GM12864 (cell line): Measurements from ENCODE around the gene MASP1.

ENCODE experiments used
- DNase-seq: peaks from one replicate; pipeline ENCODE4 v3.0.0-alpha.2; 2011; ENCODE audit warnings: low read depth
- H3K4me3 ChIP-seq: 2 replicates; pipeline ENCODE4 v1.5.1; 2011; ENCODE audit warnings: mild to moderate bottlenecking, low read depth, low read length, control low read depth
- CTCF ChIP-seq: IDR thresholded peaks from 2 replicates; pipeline ENCODE4 v1.5.1; 2011; ENCODE audit warnings: low read depth, mild to moderate bottlenecking, moderate library complexity, low read length, control low read depth, inconsistent platforms; ENCODE audit errors: missing control alignments

The MASP1 gene

GRCh38 chr3:187325632-187326031 is 34.1 kb upstream of the MASP1 start:
- DNase-seq, result no peak

GRCh38 chr3:187323091-187323490 is 31.6 kb upstream of the MASP1 start:
- no peak for DNase-seq
- H3K4me3 ChIP-seq, result no peak overlapping the region
- no peak for TF ChIP-seq CTCF

More at GRCh38 chr3:187325632-187326031, 34.1 kb upstream of the MASP1 start:
- H3K4me3 ChIP-seq, result no peak overlapping the region
- TF ChIP-seq CTCF, result no peak

- no peak overlapping the region for H3K4me3 ChIP-seq
- TF ChIP-seq CTCF, result no peak
- DNase-seq, result no peak
Observed at GRCh38 chr3:187322291-187322690, 30.8 kb upstream of the MASP1 start.

GRCh38 chr3:187321766-187322165 is 30.2 kb upstream of the MASP1 start:
- no peak for DNase-seq

GRCh38 chr3:187319699-187320302 is 28.3 kb upstream of the MASP1 start:
- DNase-seq, result peak; percentile 26
- H3K4me3 ChIP-seq, result no peak overlapping the region
- peak; percentile 97 for TF ChIP-seq CTCF

More at GRCh38 chr3:187321766-187322165, 30.2 kb upstream of the MASP1 start:
- no peak overlapping the region for H3K4me3 ChIP-seq
- no peak for TF ChIP-seq CTCF

- peak; percentile 87 for TF ChIP-seq CTCF
- H3K4me3 ChIP-seq, result no peak overlapping the region
- peak; percentile 18 for DNase-seq
Observed at GRCh38 chr3:187318819-187319616, 27.5 kb upstream of the MASP1 start.
